ENCODE results near the gene TUBGCP3. TPM values are rescaled to one million over a fixed set of nuclear protein-coding genes. Genes with fewer than 3 reads are reported as not detected.

TUBGCP3 gene
- total and polyA plus RNA-seq, 2 donors (not counting 1 experiment from before 2014, with no cell fraction given), result 30.6 to 65.1 TPM

DNA sequence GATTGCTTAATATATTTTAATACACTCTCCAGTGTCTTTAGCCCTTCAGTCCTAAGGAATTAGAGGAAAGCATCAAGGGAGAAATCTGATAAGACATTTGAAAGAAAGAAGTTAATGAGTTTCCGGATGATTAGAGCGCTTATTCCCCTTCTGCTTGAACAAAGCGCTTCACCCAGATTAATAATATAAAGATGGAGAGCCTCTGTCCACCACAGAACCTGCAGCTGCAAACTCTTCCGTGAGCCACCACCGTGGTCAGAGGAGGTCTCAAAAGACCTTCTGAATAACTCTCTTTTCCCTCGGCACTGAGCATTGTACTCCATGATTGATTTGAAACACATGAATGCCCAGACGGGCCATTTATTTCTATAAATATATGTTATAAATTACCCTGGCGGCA, 14.2 kb upstream of the TUBGCP3 start:
- H3K4me3 ChIP-seq (ENCODE audit: control extremely low read depth in 1 of 5, extremely low read depth in 1 of 5, insufficient read depth in 1 of 5, low read depth in 2 of 5, low read length in 4 of 5), result no peak overlapping the region
- ATAC-seq (ENCODE audit: low read depth) (no peak), DNase-seq (no peak)
- no peak overlapping the region for H3K9ac ChIP-seq (ENCODE audit: low read length)
- H3K4me2 ChIP-seq (replicated peaks; ENCODE audit: low read depth, low read length, poor library complexity, severe bottlenecking), result no peak overlapping the region
- Mint-ChIP-seq H3K27ac (no peak overlapping the region), H3K4me3 (no peak overlapping the region), H3K4me1 (peaks cover 8% of the 10 kb centered on the region), H3K27me3 (peaks cover 21% of the 10 kb centered on the region), H3K9me3 (ENCODE audit: insufficient read depth) (no peaks in the 10 kb centered on the region)
- no peak overlapping the region for H2AFZ ChIP-seq (ENCODE audit: insufficient read depth, low read depth, low read length, poor library complexity, severe bottlenecking)
- H3K36me3 ChIP-seq (replicated peaks in 1 of 2; ENCODE audit: control extremely low read depth in 1 of 2, control insufficient read depth in 1 of 2, extremely low read depth in 1 of 2, insufficient read depth in 2 of 2, low read length in 1 of 2), result no peaks in the 10 kb centered on the region
- CTCF ChIA-PET, result interaction anchor here (0.8 kb wide), 1 partner anchor 30 kb away, joined by 4 read pairs; no protein-coding TSS in a partner anchor
- POLR2A ChIA-PET, result no interaction called here
- H3K4me1 ChIP-seq (ENCODE audit: control insufficient read depth in 2 of 2, insufficient read depth in 2 of 2, low read length in 2 of 2), result peaks cover 5 to 9% of the 10 kb centered on the region in 2 donors
- no CpG with 5 or more reads among the region's 8 CpGs for WGBS (ENCODE audit: insufficient coverage)
- no peak for TF ChIP-seq EZH2 (IDR thresholded peaks at IDR 0.05; ENCODE audit: borderline replicate concordance, insufficient read depth, low read depth, low read length, poor library complexity, severe bottlenecking)
- TF ChIP-seq, protein P1, sequence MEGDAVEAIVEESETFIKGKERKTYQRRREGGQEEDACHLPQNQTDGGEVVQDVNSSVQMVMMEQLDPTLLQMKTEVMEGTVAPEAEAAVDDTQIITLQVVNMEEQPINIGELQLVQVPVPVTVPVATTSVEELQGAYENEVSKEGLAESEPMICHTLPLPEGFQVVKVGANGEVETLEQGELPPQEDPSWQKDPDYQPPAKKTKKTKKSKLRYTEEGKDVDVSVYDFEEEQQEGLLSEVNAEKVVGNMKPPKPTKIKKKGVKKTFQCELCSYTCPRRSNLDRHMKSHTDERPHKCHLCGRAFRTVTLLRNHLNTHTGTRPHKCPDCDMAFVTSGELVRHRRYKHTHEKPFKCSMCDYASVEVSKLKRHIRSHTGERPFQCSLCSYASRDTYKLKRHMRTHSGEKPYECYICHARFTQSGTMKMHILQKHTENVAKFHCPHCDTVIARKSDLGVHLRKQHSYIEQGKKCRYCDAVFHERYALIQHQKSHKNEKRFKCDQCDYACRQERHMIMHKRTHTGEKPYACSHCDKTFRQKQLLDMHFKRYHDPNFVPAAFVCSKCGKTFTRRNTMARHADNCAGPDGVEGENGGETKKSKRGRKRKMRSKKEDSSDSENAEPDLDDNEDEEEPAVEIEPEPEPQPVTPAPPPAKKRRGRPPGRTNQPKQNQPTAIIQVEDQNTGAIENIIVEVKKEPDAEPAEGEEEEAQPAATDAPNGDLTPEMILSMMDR (IDR thresholded peaks at IDR 0.05), result no peak
- H3K79me2 ChIP-seq (ENCODE audit: control insufficient read depth, insufficient read depth, low read length), result no peaks in the 10 kb centered on the region
- intact Hi-C loops (cut with micrococcal nuclease), result no loop called here
- peaks cover 0 to 8% (median 2%) of the 10 kb centered on the region in 4 experiments for H3K27me3 ChIP-seq (replicated peaks in 1 of 4; ENCODE audit: control extremely low read depth in 1 of 4, control insufficient read depth in 3 of 4, insufficient read depth in 4 of 4, low read length in 3 of 4)
- H3K27ac ChIP-seq (ENCODE audit: low read length in 2 of 2), result no peak overlapping the region
- H4K20me1 ChIP-seq (ENCODE audit: control insufficient read depth, insufficient read depth, low read length, poor library complexity, severe bottlenecking), result no peaks in the 10 kb centered on the region
- no peaks in the 10 kb centered on the region for H3K9me3 ChIP-seq (ENCODE audit: control extremely low read depth in 1 of 3, control insufficient read depth in 2 of 3, insufficient read depth in 1 of 3, low read length in 2 of 3)

GRCh38 chr13:112601371-112601770, 13.4 kb upstream of the TUBGCP3 start:
- intact Hi-C loops (cut with micrococcal nuclease), result no loop called here
- no peak overlapping the region for H3K27ac Mint-ChIP-seq
- no peak for ATAC-seq (ENCODE audit: low read depth)
- CTCF ChIA-PET, result no interaction called here
- H3K9ac ChIP-seq (ENCODE audit: low read length), result no peak overlapping the region
- peaks cover 24% of the 10 kb centered on the region for H3K27me3 Mint-ChIP-seq
- H2AFZ ChIP-seq (ENCODE audit: insufficient read depth, low read depth, low read length, poor library complexity, severe bottlenecking), result no peak overlapping the region
- H3K4me3 Mint-ChIP-seq, result no peak overlapping the region
- H3K27ac ChIP-seq (ENCODE audit: low read length in 2 of 2), result no peak overlapping the region
- H3K27me3 ChIP-seq (replicated peaks in 1 of 4; ENCODE audit: control extremely low read depth in 1 of 4, control insufficient read depth in 3 of 4, insufficient read depth in 4 of 4, low read length in 3 of 4), result peaks cover 0 to 12% (median 2%) of the 10 kb centered on the region in 4 experiments
- peaks cover 5 to 7% of the 10 kb centered on the region in 2 donors for H3K4me1 ChIP-seq (ENCODE audit: control insufficient read depth in 2 of 2, insufficient read depth in 2 of 2, low read length in 2 of 2)
- H3K4me1 Mint-ChIP-seq, result peaks cover 6% of the 10 kb centered on the region
- no peaks in the 10 kb centered on the region for H4K20me1 ChIP-seq (ENCODE audit: control insufficient read depth, insufficient read depth, low read length, poor library complexity, severe bottlenecking)
- H3K36me3 ChIP-seq (replicated peaks in 1 of 2; ENCODE audit: control extremely low read depth in 1 of 2, control insufficient read depth in 1 of 2, extremely low read depth in 1 of 2, insufficient read depth in 2 of 2, low read length in 1 of 2), result no peaks in the 10 kb centered on the region
- POLR2A ChIA-PET, result no interaction called here
- no peaks in the 10 kb centered on the region for H3K9me3 ChIP-seq (ENCODE audit: control extremely low read depth in 1 of 3, control insufficient read depth in 2 of 3, insufficient read depth in 1 of 3, low read length in 2 of 3)
- DNase-seq, result no peak
- H3K79me2 ChIP-seq (ENCODE audit: control insufficient read depth, insufficient read depth, low read length), result no peaks in the 10 kb centered on the region
- 95% methylated on average over 14 of the region's 14 CpGs for WGBS (ENCODE audit: insufficient coverage)
- TF ChIP-seq, protein P1 (IDR thresholded peaks at IDR 0.05), result no peak
- TF ChIP-seq EZH2 (IDR thresholded peaks at IDR 0.05; ENCODE audit: borderline replicate concordance, insufficient read depth, low read depth, low read length, poor library complexity, severe bottlenecking), result no peak
- no peak overlapping the region for H3K4me3 ChIP-seq (ENCODE audit: control extremely low read depth in 1 of 5, extremely low read depth in 1 of 5, insufficient read depth in 1 of 5, low read depth in 2 of 5, low read length in 4 of 5)
- no peak overlapping the region for H3K4me2 ChIP-seq (replicated peaks; ENCODE audit: low read depth, low read length, poor library complexity, severe bottlenecking)
- H3K9me3 Mint-ChIP-seq (ENCODE audit: insufficient read depth), result no peaks in the 10 kb centered on the region

Measured in B cell (primary cell).